ENCODE measurements around the gene RGS7. TPM values are rescaled to one million over a fixed set of nuclear protein-coding genes. Genes with fewer than 3 reads are reported as not detected.
A peak's percentile ranks its signal among the peaks of the same experiment; 100 is the strongest.

RGS7 gene
- total and polyA plus RNA-seq, 2 donors from 2014 or later: 3.6 TPM; not detected in 1

- Histone ChIP-seq H3K27ac (ENCODE audit: low read depth in 2 of 2, low read length in 2 of 2) (no peak overlapping the region), H3K4me1 (ENCODE audit: control insufficient read depth in 2 of 3, insufficient read depth in 2 of 3, low read depth in 1 of 3, low read length in 3 of 3) (no peaks in the 10 kb centered on the region), H3K9me3 (ENCODE audit: control insufficient read depth in 2 of 3, insufficient read depth in 1 of 3, low read length in 3 of 3) (no peaks in the 10 kb centered on the region), H3K27me3 (ENCODE audit: control insufficient read depth, insufficient read depth, low read length) (no peaks in the 10 kb centered on the region), H3K36me3 (ENCODE audit: control insufficient read depth in 2 of 3, insufficient read depth in 3 of 3, low read length in 3 of 3) (no peaks in the 10 kb centered on the region), H3K4me3 (ENCODE audit: low read length in 3 of 3) (no peak overlapping the region), H3K9ac (ENCODE audit: low read length in 3 of 3) (no peak overlapping the region)
- DNase-seq (no peak), FAIRE-seq (no peak)
- intact Hi-C loops (cut with DNase I): no loop called here
- TF ChIP-seq CTCF (IDR thresholded peaks at IDR 0.05; ENCODE audit: borderline replicate concordance, extremely low read depth, insufficient read depth): no peak
Measured at GRCh38 chr1:240821925-240822324, 535.1 kb downstream of the RGS7 start.

GRCh38 chr1:240820816-240821215 is 536.2 kb downstream of the RGS7 start:
- no peaks in the 10 kb centered on the region for H3K9me3 ChIP-seq (ENCODE audit: control insufficient read depth in 2 of 3, insufficient read depth in 1 of 3, low read length in 3 of 3)
- intact Hi-C loops (cut with DNase I): no loop called here
- no peaks in the 10 kb centered on the region for H3K27me3 ChIP-seq (ENCODE audit: control insufficient read depth, insufficient read depth, low read length)
- no peak overlapping the region for H3K9ac ChIP-seq (ENCODE audit: low read length in 3 of 3)
- no peaks in the 10 kb centered on the region for H3K4me1 ChIP-seq (ENCODE audit: control insufficient read depth in 2 of 3, insufficient read depth in 2 of 3, low read depth in 1 of 3, low read length in 3 of 3)
- no peak overlapping the region for H3K4me3 ChIP-seq (ENCODE audit: low read length in 3 of 3)
- FAIRE-seq: no peak
- no peak for TF ChIP-seq CTCF (IDR thresholded peaks at IDR 0.05; ENCODE audit: borderline replicate concordance, extremely low read depth, insufficient read depth)
- DNase-seq: no peak
- H3K27ac ChIP-seq (ENCODE audit: low read depth in 2 of 2, low read length in 2 of 2): no peak overlapping the region
- no peaks in the 10 kb centered on the region for H3K36me3 ChIP-seq (ENCODE audit: control insufficient read depth in 2 of 3, insufficient read depth in 3 of 3, low read length in 3 of 3)

- Histone ChIP-seq H3K9me3 (ENCODE audit: control insufficient read depth in 2 of 3, insufficient read depth in 1 of 3, low read length in 3 of 3) (no peaks in the 10 kb centered on the region), H3K4me1 (ENCODE audit: control insufficient read depth in 2 of 3, insufficient read depth in 2 of 3, low read depth in 1 of 3, low read length in 3 of 3) (no peaks in the 10 kb centered on the region), H3K4me3 (ENCODE audit: low read length in 3 of 3) (no peak overlapping the region), H3K27ac (ENCODE audit: low read depth in 2 of 2, low read length in 2 of 2) (no peak overlapping the region), H3K36me3 (ENCODE audit: control insufficient read depth in 2 of 3, insufficient read depth in 3 of 3, low read length in 3 of 3) (no peaks in the 10 kb centered on the region), H3K27me3 (ENCODE audit: control insufficient read depth, insufficient read depth, low read length) (no peaks in the 10 kb centered on the region), H3K9ac (ENCODE audit: low read length in 3 of 3) (no peak overlapping the region)
- peak in 1 of 5 donors; percentile 6 for DNase-seq
- no peak for FAIRE-seq
- intact Hi-C loops (cut with DNase I): no loop called here
- TF ChIP-seq CTCF (IDR thresholded peaks at IDR 0.05; ENCODE audit: borderline replicate concordance, extremely low read depth, insufficient read depth): no peak
Measured at GRCh38 chr1:240816472-240816871, 540.5 kb downstream of the RGS7 start.

- Histone ChIP-seq H3K27ac (ENCODE audit: low read depth in 2 of 2, low read length in 2 of 2) (no peak overlapping the region), H3K9ac (ENCODE audit: low read length in 3 of 3) (no peak overlapping the region), H3K4me1 (ENCODE audit: control insufficient read depth in 2 of 3, insufficient read depth in 2 of 3, low read depth in 1 of 3, low read length in 3 of 3) (no peaks in the 10 kb centered on the region), H3K27me3 (ENCODE audit: control insufficient read depth, insufficient read depth, low read length) (no peaks in the 10 kb centered on the region), H3K36me3 (ENCODE audit: control insufficient read depth in 2 of 3, insufficient read depth in 3 of 3, low read length in 3 of 3) (no peaks in the 10 kb centered on the region), H3K4me3 (ENCODE audit: low read length in 3 of 3) (no peak overlapping the region), H3K9me3 (ENCODE audit: control insufficient read depth in 2 of 3, insufficient read depth in 1 of 3, low read length in 3 of 3) (no peaks in the 10 kb centered on the region)
- intact Hi-C loops (cut with DNase I): no loop called here
- DNase-seq (peak in 1 of 5 donors; percentile 6), FAIRE-seq (no peak)
- TF ChIP-seq CTCF (IDR thresholded peaks at IDR 0.05; ENCODE audit: borderline replicate concordance, extremely low read depth, insufficient read depth): no peak
Measured at GRCh38 chr1:240813720-240814119, 543.3 kb downstream of the RGS7 start.
